Loucy (cell line): Measurements from ENCODE around the gene NFATC1.

ENCODE experiments used
- H2AFZ ChIP-seq: fragments of 200-600 bp; sonication (generic); 2 replicates; pipeline ENCODE4 v1.6.0; 2016; ENCODE audit warnings: antibody characterized with exemption, mild to moderate bottlenecking, low read length, moderate library complexity
- H3F3A ChIP-seq: fragments of 200-600 bp; 2 replicates; pipeline ENCODE4 v1.6.0; 2016; ENCODE audit warnings: antibody characterized with exemption, low read depth, mild to moderate bottlenecking
- H3K27me3 ChIP-seq: fragments of 200-600 bp; sonication (generic); 2 replicates; pipeline ENCODE4 v1.6.1; 2014; ENCODE audit warnings: low read length, mild to moderate bottlenecking; ENCODE audit not compliant: insufficient read depth, poor library complexity, severe bottlenecking
- H3K36me3 ChIP-seq: fragments of 200-600 bp; sonication (generic); 2 replicates; pipeline ENCODE4 v1.6.1; 2016; ENCODE audit warnings: low read length; ENCODE audit not compliant: insufficient read depth
- H3K4me1 ChIP-seq: fragments of 200-600 bp; sonication (generic); 2 replicates; pipeline ENCODE4 v1.5.1; 2014; ENCODE audit warnings: low read length, mild to moderate bottlenecking; ENCODE audit not compliant: insufficient read depth, poor library complexity, severe bottlenecking
- H3K4me2 ChIP-seq: fragments of 200-600 bp; sonication (generic); 2 replicates; pipeline ENCODE4 v1.6.0; 2014; ENCODE audit warnings: antibody characterized with exemption, low read length, low read depth, mild to moderate bottlenecking; ENCODE audit not compliant: poor library complexity, severe bottlenecking
- H3K4me3 ChIP-seq: fragments of 200-600 bp; sonication (generic); 2 replicates; pipeline ENCODE4 v1.5.1; 2014; ENCODE audit warnings: low read length, mild to moderate bottlenecking, mixed read lengths; ENCODE audit not compliant: poor library complexity, severe bottlenecking
- H3K79me2 ChIP-seq: fragments of 200-600 bp; sonication (generic); 2 replicates; pipeline ENCODE4 v1.6.1; 2014; ENCODE audit warnings: low read length; ENCODE audit not compliant: insufficient read depth
- H3K9ac ChIP-seq: fragments of 200-600 bp; sonication (generic); 2 replicates; pipeline ENCODE4 v1.6.0; 2014; ENCODE audit warnings: mild to moderate bottlenecking, low read depth, low read length, moderate library complexity; ENCODE audit not compliant: poor library complexity, severe bottlenecking
- H3K9me2 ChIP-seq: fragments of 200-600 bp; sonication (generic); replicated peaks from 2 replicates; pipeline ENCODE4 v1.6.1; 2016; ENCODE audit warnings: low read depth, low read length, mixed read lengths
- H3K9me3 ChIP-seq: fragments of 200-600 bp; sonication (generic); 2 replicates; pipeline ENCODE4 v1.6.1; 2014; ENCODE audit warnings: mild to moderate bottlenecking, antibody characterized with exemption, low read length, low read depth; ENCODE audit not compliant: insufficient read depth
- H4K20me1 ChIP-seq: fragments of 200-600 bp; sonication (generic); 2 replicates; pipeline ENCODE4 v1.6.0; 2014; ENCODE audit warnings: antibody characterized with exemption, low read length, mild to moderate bottlenecking; ENCODE audit not compliant: insufficient read depth, poor library complexity, severe bottlenecking
- EZH2phosphoT487 ChIP-seq: fragments of 200-600 bp; IDR thresholded peaks from 2 replicates; pipeline ENCODE4 v1.6.1; 2018; ENCODE audit warnings: antibody characterized with exemption, mild to moderate bottlenecking, moderate library complexity, borderline replicate concordance
- TF ChIP-seq, protein P1 (sequence below): fragments of 200-600 bp; sonication (generic); conservative IDR thresholded peaks from 2 replicates; pipeline ENCODE4 v1.5.1; 2014; ENCODE audit warnings: mild to moderate bottlenecking, antibody characterized with exemption, low read length

The NFATC1 gene

DNA sequence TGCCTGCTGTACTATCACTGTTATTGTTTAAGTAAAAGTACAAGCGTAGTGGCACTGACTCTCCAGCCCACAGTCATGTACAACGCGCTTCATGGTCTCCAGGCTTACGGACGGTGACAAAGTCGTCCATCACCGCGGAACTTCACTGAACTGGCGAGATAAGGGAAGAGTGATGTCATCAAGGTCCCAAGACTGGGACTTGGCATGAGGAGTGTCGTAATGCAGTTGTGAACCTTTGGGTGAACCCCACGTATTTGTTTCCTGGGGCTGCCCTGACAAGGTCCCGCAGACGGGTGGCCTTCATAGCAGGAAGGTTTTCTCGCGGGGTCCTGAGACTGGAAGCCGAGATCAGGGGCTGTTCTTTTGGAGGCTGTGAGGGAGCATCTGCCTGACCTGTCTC is 17.3 kb downstream of the NFATC1 start:
- Histone ChIP-seq H3K27me3 (no peaks in the 10 kb centered on the region), H2AFZ (no peak overlapping the region), H3K79me2 (peaks cover 10% of the 10 kb centered on the region; the same call in 1 of the 2 replicates), H3K4me3 (no peak overlapping the region), H3F3A (no peaks in the 10 kb centered on the region), H3K36me3 (peaks cover 31% of the 10 kb centered on the region; the same call in 1 of the 2 replicates), H3K9me3 (no peaks in the 10 kb centered on the region), H3K4me2 (no peak overlapping the region), H4K20me1 (no peaks in the 10 kb centered on the region), H3K9ac (no peak overlapping the region), H3K9me2 (no peaks in the 10 kb centered on the region), H3K4me1 (no peaks in the 10 kb centered on the region)
- TF ChIP-seq EZH2phosphoT487: no peak
- TF ChIP-seq, protein P1, sequence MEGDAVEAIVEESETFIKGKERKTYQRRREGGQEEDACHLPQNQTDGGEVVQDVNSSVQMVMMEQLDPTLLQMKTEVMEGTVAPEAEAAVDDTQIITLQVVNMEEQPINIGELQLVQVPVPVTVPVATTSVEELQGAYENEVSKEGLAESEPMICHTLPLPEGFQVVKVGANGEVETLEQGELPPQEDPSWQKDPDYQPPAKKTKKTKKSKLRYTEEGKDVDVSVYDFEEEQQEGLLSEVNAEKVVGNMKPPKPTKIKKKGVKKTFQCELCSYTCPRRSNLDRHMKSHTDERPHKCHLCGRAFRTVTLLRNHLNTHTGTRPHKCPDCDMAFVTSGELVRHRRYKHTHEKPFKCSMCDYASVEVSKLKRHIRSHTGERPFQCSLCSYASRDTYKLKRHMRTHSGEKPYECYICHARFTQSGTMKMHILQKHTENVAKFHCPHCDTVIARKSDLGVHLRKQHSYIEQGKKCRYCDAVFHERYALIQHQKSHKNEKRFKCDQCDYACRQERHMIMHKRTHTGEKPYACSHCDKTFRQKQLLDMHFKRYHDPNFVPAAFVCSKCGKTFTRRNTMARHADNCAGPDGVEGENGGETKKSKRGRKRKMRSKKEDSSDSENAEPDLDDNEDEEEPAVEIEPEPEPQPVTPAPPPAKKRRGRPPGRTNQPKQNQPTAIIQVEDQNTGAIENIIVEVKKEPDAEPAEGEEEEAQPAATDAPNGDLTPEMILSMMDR: no peak

DNA sequence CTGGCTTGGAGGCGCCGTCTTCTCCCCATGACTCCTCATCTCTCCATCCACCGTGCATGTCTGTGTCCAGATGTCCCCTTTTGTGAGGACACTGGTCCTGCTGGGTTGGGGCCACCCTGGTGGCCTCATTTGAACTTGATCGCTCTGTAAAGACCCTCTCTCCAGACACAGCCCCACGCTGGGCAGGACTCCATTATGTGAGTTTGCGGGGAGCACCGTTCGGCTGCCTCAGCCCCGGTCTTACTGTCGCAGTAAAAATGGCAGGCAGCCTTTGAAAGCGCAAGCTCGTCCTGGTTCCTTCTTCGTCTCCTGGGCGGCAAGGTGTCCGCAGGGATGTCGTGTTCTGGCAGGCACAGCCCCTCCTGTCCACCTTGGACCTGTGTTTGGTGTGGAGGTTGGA is 17.7 kb downstream of the NFATC1 start:
- no peaks in the 10 kb centered on the region for H4K20me1 ChIP-seq
- peaks cover 9% of the 10 kb centered on the region; the same call in 1 of the 2 replicates for H3K79me2 ChIP-seq

DNA sequence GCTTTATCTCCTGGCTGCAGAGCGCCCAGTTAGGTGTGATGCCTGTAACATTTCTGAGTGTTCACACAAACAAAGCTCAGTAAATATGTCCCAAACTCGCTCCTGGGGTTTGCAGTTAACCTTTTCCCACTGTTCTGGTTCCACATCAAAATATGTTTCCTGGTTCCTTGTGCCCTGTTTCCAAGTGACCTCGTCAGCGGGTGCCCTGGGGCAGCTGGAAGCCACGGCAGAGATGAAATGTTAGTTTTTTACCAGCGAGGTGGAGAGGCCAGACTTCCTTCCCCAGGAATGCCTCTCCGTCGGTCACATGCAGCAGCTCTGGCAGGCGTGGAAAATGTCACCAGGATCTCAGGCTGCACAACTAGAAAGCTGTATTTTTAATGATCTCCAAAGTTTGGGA is 18.2 kb downstream of the NFATC1 start:
- Histone ChIP-seq H3K79me2 (peaks cover 14% of the 10 kb centered on the region; the same call in 1 of the 2 replicates), H3K36me3 (peaks cover 31% of the 10 kb centered on the region; the same call in 1 of the 2 replicates)

More for the DNA sequence above, 17.7 kb downstream of the NFATC1 start:
- Histone ChIP-seq H3K9me3 (no peaks in the 10 kb centered on the region), H3K9ac (no peak overlapping the region), H3K4me2 (no peak overlapping the region), H3K4me3 (no peak overlapping the region), H3K9me2 (no peaks in the 10 kb centered on the region), H3K36me3 (peaks cover 31% of the 10 kb centered on the region; the same call in 1 of the 2 replicates), H2AFZ (no peak overlapping the region), H3K4me1 (no peaks in the 10 kb centered on the region), H3K27me3 (no peaks in the 10 kb centered on the region), H3F3A (no peaks in the 10 kb centered on the region)
- TF ChIP-seq EZH2phosphoT487: no peak
- TF ChIP-seq, protein P1: no peak

More for the DNA sequence above, 18.2 kb downstream of the NFATC1 start:
- Histone ChIP-seq H3K9me3 (no peaks in the 10 kb centered on the region), H3K9ac (no peak overlapping the region), H2AFZ (no peak overlapping the region), H3K4me3 (no peak overlapping the region), H3K9me2 (no peaks in the 10 kb centered on the region), H3K27me3 (no peaks in the 10 kb centered on the region), H3K4me1 (no peaks in the 10 kb centered on the region), H4K20me1 (no peaks in the 10 kb centered on the region), H3K4me2 (no peak overlapping the region), H3F3A (no peaks in the 10 kb centered on the region)
- no peak for TF ChIP-seq EZH2phosphoT487
- TF ChIP-seq, protein P1: no peak
